NCI-H1048 (cell line): ENCODE measurements around the gene B3GLCT.
"Not testable (repeated sequence)": the region's sequence is repeated elsewhere in the genome, so short reads cannot be mapped to it uniquely, and the experiment has no call there.

Experiments
- DNase-seq: peaks from one replicate; lab custom pipeline; 2025; lab: John Stamatoyannopoulos, UW

Gene B3GLCT

DNA sequence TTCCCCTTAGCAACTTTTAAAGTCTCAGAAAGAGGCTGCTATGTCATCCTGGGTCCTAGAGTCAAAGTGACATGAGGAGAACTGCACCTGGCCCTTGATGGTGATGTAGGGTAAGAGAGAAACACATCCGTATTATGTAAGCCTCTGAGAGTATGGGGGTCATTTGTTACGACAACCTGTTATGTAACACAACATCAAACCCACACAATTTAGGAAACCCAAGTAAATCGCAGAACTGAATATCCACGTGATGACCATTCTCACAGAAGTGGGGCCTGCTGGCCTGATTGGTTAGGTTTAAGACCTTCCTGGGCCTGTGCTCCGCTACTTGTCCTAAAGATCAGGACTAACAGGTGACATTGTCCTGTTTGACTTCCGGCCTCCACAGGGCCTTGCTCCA, 15.3 kb upstream of the B3GLCT start:
- DNase-seq: no peak

DNA sequence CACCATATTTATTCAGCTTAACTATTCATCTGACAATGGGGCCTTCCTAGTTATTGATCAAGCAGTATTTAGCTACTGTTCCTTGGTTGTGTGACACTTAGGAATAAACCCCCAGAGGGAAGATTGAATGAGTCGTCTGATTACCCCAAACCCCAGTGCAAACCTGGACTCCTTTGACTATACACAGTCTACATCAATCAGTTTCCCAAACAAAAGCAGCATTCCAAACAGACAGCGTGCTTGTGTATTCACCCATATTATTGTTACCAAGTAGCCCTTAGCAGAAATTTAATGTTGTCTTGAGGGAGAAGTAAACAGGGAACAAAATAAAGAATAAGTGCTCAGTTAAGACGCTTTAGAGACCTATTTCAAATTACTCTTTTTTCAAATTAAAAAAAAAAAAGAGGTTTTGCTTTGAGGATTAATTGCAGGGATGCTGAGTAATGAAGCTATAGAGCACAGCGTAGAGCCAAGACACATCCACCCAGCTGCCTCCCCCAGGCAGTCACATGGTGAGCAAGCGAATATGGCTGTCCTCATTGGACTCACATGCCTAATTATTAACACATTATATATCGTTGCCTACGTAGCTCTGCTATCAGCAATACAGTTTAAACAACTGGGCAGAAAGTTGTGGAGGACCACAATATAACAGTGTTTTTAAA, 14.7 kb upstream of the B3GLCT start:
- no peak for DNase-seq

DNA sequence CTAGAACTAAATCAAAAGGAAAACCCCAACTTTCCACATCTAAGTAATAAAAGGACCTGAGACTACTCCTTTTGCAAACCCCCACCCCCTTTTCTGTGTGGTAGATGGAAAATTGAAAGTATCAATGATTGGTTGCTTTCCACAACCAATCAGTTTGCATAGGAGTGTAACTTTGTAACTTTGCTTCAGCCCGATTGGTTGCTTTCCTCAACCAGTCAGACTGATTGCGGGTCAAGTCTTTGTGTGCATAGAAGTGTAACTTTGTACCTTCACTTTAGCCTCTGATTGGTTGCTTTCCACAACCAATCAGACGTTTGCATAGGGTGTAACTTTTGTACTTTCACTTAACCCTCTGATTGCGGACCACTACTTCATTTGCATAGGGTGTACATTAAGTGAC, 8.0 kb upstream of the B3GLCT start:
- no peak for DNase-seq

DNA sequence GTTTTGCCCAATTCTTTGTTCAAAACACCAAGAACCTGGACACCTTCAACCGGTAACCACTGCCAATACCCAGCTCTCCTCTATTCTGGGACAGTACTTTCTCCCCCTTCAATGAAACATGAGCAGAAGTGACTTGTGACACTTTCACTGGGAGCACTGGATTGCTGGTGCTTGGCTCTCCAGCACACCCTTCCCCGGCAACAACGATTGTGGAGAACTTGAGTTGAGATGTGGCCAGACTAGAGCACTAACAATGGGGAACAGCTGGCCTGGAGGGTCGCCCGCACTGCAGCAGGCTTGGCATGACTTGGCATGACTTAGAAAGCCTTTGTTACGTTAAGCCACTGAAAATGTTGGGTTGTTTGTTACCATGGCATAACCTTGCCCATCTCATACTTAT, 7.5 kb upstream of the B3GLCT start:
- DNase-seq: no peak

DNA sequence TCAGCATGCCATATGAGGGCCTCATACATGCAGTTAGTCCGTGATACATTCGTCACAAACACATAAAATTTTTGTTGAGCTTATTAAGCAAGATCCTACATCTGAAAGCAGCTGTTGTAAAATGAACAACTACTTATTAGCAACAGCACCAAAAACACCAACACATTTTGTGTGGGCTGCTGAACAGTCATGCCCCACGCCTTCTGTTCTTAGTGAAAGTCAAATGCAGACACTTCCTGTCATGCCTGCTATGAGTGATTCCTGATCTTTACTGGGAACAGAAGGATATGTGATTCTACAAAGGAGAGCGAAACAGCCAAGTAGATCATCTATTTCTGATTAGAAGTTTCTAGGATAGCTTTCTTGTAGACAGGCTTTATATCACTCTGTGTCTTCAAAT, 4.2 kb upstream of the B3GLCT start:
- no peak for DNase-seq

DNA sequence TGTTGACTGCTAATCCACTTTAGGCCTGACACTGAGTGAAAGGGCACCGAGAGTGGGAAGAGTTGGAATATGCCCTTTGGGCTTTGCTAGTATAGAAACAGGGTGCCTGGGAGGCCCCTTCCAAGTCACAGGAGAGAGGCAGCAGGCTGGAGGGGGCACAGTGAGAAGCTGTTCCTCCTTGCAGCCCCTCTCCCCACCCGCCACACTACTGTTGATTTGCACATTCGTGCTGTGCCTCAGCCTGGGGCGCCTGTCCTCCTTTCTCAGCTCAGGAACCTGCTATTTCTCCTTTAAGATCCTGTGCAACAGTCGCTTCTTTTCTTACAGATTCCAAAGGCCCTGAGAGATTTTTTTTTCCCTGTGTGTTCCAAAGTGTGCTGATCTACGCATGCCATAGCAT, 2.8 kb upstream of the B3GLCT start:
- no peak for DNase-seq

DNA sequence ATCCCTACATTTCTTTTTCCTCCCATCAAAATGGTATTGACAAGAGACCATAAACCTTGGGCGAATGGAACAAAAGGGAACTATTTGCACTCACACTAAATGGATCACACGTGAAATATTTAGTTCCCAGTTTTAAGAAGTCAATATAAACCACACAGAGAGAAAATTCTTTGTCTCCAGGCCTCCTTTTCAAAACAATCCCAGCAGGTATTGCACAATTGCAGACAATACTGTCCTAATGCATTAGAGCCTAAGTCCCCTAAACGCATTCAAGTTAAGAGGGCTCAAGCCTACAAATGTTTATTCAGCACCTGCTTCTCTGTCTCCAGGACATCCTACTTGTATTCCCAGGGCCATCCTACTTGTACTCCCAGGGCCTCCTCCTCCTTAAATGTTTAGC, 1.3 kb upstream of the B3GLCT start:
- DNase-seq: no peak

DNA sequence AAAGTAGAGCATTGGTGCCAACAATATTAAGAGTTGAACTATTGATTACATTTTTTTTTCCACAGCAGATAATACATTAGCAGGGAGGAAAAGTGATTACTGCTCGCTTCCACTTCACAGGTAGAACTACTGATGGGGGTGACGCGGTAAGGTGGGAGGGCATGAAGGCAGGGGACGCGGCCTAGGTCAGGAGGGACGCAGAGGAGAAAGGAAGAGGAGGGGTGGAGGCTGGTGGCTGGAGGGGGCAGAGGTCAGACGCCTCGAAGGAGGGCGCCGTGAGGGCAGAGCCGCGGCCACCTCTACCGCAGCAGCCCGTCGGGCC, 287 bp upstream of the B3GLCT start:
- DNase-seq: no peak

DNA sequence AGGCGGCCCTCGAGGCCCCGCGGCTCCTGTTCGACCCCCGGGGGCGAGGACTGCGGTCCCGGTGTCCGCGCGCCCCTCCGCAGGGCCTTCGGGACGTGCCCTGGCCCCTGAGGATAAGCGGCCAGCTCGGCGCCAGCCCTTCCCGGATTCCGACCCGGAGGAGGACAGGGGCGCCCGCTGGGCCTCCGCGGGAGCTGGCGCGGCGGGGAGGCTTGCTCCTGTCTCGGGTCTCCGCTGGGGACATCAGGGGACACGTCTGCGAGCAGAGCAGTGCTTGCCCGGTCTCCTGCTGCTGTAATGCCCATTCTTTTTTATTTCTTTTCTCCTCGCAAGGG, 829 bp downstream of the B3GLCT start:
- no peak for DNase-seq

DNA sequence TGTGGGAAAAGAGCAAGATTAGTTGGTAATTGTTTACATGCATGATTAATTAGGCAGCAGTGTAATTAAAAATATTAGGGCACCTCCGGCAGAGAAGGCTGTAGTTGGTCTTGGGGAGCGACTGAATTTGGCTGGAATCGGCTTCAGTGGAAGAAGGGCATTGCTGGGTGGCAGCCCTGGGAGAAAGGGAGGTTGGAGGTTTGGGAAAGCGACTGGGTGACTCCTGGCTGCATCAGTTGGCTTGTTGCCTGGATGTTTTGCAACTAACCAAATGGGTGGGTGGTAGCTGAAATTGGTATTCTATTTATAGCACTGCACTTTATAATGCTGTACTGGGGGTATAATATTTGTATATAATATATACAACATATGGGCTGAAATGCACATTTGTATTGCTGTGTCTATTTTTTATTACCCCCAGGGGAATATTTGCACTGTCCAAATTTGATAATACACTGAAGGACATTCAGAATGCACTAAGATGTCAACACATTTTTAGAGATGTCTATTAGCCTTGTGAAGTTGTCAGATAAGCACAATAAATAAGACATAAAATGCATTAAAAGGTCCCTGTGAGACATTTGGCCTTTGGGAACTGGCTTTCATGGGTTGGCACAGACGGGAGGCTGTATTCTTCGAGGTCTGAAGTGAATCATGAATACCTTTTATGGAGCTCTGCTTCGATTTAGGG, 1.7 kb downstream of the B3GLCT start:
- no peak for DNase-seq

DNA sequence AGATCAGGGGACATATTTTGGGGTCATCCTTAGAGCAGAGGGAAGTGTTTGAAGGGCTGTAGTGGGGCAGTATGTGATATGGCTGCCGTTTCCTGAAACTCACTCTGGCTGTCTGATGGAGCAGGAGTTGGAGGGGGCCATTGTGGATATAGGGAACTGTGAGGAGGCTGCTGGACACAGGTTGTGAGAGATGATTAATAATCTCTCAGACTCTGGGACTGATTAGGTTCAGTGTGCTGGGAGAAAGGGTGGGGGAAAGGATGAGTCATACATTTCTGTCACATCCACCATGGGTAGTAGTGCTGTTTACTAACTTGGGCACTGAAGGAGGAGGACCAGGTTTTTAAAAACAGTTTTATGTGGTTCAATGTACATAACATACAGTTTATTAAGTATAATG, 4.8 kb downstream of the B3GLCT start:
- DNase-seq: no peak

DNA sequence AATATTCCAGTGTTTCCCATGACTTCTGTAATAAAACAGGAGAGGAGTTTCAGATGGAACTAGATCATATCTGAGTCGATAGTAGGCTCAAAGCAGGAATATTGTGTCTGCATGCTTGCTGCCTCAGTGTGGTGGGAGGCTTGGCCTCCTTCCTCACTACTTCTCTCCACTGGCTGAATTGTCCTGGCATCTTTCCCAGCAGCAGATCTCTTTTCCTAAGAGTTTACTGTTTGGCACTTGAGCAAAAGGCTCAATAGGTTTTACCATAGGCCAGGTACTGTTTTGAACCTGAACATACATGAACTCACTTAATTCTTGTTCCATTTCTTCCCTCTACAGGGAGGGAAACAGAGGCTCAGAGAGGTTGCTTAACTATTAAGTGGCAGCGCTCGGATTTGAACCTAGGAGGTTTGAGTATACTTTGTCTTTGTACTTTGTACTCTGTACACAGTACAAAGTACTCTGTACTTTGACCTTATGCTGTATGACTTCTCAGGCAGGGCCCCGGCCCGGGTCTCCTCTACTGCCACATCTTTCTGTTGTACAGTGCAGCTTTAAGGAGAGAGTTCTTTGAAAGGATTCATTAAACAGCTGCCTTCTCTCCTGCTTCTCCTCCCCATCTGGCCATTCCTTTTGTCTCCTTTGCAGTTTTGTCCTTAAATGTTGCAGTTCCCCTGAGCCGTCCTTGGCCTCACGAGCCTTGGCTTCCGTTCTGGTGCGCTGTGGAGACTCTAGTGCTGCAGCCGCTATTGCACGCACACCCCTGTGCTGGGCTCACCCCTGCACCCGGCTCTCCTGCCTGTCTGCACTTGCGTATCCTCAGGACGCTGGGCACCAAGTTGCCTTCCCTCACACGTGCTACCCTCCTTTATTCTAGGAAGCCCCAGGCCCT, 8.1 kb downstream of the B3GLCT start:
- no peak for DNase-seq

DNA sequence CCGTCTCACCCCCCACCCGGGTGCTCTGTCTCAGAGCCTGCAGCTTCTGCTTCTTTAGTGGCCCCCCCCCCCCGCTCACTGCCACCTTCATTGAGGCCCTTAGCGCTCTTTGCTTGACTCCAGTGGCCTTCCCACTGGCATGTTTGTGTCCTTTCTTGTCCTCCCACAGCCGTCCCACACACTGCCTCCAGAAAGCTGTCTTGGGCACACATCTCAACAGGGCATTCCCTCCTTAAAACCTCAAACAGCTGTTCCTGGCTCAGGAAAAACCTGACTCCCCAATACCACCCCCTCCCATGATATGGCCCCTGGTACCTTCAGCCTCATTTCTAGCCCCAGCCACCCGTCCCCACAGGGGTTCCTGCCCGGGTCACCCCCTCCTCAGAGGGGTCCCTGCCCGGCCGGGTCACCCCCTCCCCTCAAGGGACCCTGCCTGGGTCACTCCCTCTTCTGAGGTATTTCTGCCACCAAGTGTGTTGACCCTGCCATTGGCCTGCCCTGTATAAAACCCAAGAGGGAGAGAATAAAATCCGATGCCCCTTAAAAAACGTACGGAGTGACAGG, 8.9 kb downstream of the B3GLCT start:
- no peak for DNase-seq

DNA sequence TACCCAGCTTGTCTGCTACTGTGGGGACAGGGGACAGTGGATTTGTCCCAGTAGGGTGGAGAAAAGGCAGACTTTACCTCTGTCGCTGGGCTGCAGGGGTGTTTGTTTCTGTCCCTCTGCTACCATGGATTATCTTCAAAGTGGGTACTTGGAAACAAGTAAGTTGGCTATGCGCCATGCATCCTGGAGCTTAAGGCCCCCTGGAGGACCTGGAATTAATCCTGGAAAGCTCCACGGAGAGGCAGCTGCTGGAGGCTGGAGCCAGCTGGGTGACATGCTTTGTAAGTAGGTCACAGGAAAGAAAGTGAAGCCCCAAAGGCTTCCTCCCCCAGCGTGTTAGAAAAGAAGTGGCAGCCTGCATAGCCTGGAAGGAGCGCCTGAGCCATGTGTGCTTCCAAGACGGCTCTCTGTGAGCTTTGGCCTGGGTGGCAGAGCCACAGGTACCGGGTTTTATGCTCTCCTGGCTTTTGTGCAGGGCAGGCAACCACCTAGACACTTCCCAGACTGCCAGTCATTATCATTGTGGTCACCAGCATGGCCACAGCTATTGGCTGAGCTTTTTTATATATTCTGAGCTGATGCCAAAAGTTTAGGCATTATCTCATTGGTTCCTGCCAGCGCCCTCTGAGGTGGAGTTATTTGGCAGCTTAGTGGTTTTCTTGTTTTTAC, 9.5 kb downstream of the B3GLCT start:
- no peak for DNase-seq

DNA sequence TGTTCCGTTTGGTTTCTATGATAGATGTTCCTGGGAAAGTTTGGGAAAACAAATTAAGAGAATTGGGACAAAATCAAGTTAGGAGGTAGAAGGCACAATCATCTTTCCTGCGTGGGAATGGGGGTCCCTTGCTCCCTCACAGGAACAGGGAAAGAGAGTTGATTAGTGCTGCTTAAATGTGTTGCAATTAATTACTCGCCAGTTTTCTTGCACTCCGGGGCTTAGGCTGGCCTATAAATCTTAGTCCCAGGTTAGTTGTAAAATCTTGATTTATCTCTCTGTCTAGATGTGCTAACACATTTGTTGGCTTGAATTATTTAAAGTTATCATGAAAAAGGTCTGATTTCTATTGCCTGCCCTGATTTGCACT, 10.1 kb downstream of the B3GLCT start:
- no peak for DNase-seq

DNA sequence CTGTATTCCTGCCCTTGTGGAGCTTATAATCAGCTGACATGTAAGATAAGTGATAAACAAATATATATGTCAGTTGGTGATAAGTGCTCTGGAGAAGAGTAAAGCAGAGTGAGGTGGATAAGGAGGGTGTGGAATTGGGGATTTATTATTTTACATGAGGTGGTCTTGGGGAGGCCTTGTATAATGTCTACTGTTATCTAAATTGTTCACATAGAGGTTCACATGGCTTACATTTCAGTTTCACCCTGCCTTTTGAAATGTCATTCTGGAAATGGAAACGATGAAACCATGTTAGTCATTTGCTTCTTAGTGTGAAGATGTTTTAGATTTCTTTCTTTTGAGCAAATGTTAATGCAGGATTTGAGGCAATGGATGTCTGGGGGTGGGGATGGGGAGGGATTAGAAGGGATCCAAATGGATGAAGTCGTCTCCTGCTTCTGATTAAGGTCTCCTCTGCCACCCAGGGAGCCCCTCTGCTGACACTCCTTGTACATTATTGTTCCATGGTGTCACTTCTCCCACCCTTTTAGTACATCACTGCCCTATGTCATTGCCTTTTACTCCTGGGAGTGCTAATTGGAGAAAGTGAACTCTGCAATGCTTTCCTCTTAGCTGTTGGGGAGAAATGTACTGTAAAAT, 14.0 kb downstream of the B3GLCT start:
- no peak for DNase-seq

DNA sequence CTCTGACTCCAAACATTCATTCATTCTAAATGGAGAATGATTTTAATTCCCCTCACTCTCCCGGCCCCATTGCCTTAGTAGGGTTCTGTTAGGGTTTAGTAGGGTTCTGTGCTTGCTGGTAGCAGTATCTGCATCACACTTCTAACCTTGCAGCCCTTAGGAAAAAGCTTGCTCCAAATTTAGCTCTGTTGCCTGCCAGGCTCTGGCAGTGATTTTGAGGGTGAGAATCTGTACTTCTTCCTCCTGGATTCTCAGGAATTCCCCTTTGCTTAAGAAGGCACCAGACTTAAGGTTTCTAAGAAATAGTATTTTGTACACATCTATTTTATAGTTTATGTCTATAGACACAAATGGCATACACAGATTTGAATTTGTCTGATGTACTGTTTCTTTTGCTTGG, 14.7 kb downstream of the B3GLCT start:
- no peak for DNase-seq

DNA sequence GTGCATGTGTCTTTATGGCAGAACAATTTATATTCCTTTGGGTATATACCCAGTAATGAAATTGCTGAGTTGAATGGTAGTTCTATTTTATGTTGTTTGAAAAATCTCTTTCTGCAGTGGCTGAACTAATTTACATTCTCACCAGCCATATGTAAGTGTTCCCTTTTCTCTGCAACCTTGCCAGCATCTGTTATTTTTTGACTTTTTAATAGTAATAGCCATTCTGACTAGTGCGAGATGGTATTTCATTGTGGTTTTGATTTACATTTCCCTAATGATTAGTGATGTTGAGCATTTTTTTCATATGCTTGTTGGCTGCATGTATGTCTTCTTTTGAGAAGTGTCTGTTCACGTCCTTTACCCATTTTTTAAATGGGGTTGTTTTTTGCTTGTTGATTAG, 17.1 kb downstream of the B3GLCT start:
- DNase-seq: not testable (repeated sequence)

DNA sequence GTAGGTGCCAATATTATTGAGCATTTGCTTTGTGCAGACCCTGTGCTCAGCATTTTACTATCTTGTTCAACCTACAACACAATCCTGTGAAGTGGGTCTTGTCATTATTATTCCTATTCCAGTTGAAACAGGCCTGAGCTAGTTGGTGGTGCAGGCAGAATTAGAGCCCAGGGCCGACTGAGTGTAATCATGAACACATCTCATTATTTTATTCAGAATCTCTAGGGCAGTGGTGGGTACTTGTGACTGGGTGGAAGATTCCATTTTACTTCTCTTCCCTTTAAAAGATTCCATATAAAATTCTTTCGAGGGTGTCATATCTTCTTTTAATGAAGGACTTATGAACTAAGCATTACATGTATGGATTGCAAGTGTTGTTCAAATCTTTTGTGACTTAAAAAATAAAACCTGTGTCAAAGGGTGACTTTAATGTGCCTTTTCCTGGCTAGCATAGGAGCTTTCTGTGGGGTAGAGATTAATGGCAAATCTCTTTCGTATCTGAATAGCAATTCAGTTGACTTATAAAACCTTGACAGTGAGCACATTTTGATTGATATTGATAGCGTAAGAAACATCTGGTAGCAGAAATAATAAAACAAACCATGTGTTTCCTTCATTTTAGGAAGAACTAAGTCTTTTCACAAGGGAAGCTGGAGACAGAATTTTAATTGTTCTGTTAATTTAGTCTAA, 20.3 kb downstream of the B3GLCT start:
- DNase-seq: no peak

DNA sequence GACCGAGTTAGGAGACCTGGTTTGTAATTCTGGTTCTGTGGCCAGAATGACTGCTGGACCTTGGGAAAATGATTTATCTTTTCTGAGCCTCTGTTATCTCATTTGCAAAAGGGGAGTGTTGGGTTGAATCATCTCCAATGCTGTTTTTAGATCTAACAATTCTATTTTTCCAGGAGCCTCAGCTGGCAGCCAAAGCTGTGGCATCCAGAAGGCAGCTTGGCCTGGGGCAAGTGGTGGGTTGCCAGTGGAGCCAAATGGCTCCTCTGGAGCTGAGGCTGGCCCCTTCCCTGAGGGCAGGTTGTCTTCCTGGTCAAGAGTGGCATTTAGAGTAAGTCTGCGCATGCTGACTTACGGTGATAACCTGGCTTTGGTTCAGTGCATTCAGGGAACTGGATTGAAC, 21.3 kb downstream of the B3GLCT start:
- DNase-seq: no peak

DNA sequence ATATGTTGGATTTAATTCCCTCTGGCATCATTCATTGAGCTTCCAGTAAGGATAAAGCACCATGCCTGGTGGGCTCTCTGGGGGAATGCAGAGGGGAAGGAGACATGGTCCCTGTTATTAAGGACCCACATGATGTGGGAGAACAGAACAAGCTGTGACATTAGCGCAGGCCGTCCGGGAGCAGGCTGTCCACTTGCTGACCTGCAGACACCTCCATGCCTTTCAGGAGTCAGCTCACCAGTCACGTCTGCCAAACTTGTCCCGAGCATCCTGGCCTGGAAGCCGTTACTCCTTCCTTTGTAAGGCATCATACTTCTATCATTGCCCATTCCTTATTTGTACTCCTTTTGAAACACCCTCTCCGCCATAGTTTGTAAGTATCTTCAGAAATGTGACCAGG, 23.4 kb downstream of the B3GLCT start:
- no peak for DNase-seq

DNA sequence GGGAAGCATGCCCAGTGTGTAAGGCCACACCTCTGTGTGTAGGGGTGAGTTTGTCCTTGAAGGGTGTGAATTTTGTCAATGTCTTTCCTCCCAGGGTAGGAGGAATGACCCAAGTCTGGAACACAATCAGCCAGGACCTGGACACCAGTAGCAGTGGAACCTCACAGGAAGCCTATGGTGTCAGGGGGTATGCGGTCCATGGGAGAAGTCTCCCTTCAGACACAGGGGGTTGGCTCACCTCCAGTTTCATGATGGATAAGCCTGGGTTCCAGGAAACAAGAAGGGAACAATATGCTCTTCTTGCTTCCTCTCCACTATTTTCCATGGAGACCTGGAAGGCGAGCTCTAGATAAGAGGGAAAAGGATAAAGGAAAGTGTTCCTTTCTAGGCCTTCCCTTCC, 23.9 kb downstream of the B3GLCT start:
- no peak for DNase-seq
